GM13977 (cell line): ENCODE measurements around the gene MTMR3.

Experiments used
- DNase-seq: peaks from one replicate; pipeline ENCODE4 v3.0.0; 2012; ENCODE audit warnings: low spot score
- in situ Hi-C: fragments of 300-500 bp; cut with MboI; formaldehyde crosslinking; loops from one replicate; pipeline ENCODE4 v1.12.0; 2022; ENCODE audit warnings: low sequenced_read_pairs, low pct_unique_long_range_greater_than_20kb, mixed read lengths, inconsistent platforms; ENCODE audit not compliant: unreplicated experiment
- TF ChIP-seq, protein P1 (sequence below): IDR thresholded peaks from 2 replicates; pipeline ENCODE4 v1.5.1; 2012; ENCODE audit warnings: mild to moderate bottlenecking, control low read depth; ENCODE audit not compliant: insufficient read depth; ENCODE audit errors: extremely low read depth, missing control alignments

Gene MTMR3

DNA sequence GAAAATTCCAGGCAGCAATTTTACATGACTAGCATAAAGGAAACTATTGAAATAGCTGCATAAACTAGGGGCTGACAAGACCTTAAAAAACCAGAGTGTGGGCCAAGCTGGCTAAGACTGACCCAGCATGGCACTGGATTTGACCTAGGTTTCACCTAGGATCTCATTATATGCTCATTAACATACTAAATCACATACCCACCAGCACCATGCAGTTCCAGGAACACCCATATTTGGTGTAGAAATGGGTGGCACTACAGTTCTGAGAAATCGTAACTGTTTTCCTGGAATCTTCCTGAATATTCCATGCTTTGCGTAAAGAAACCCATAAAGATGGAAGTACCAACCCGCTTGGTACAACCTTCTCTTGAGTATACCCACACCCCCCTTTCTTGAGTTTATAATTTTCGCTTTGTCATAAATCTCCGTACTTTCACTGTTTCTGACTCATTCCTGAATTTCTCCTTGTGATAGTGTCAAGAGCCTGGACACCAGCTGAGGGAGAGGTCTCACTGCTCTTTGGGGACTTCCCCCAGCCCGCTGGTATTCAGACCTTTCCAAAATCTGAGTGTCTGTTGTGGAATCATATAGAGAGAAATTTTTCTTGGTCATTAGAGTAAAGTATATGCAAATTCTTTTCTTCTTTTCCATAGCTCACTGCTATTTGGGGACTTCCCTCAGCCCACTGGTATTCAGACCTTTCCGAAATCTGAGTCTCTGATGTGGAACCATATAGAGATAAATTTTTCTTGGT lies 55.1 kb downstream of the MTMR3 start:
- in situ Hi-C loops: no loop called here
- DNase-seq: peak; percentile 47
- TF ChIP-seq, protein P1, sequence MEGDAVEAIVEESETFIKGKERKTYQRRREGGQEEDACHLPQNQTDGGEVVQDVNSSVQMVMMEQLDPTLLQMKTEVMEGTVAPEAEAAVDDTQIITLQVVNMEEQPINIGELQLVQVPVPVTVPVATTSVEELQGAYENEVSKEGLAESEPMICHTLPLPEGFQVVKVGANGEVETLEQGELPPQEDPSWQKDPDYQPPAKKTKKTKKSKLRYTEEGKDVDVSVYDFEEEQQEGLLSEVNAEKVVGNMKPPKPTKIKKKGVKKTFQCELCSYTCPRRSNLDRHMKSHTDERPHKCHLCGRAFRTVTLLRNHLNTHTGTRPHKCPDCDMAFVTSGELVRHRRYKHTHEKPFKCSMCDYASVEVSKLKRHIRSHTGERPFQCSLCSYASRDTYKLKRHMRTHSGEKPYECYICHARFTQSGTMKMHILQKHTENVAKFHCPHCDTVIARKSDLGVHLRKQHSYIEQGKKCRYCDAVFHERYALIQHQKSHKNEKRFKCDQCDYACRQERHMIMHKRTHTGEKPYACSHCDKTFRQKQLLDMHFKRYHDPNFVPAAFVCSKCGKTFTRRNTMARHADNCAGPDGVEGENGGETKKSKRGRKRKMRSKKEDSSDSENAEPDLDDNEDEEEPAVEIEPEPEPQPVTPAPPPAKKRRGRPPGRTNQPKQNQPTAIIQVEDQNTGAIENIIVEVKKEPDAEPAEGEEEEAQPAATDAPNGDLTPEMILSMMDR: no peak

DNA sequence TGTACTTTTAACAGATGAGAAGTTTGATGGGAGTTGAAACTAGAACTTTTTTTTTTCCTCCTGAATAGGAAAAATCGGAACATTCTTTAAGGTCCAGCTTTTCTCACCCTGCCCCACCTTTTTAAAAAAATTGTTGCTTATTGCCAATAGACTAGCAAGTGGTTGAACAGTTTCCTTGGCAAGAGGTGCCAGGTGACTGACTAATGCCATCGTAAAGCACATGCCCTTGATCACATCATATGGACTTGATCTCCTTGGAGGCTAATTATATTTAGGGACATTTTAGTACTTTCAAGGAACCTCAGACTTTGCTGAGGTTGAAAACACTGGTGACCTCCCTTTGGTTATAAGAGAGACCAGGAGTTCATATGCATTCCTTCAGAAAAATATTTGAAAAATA lies 57.6 kb downstream of the MTMR3 start:
- in situ Hi-C loops: no loop called here
- DNase-seq: no peak
- TF ChIP-seq, protein P1: no peak

DNA sequence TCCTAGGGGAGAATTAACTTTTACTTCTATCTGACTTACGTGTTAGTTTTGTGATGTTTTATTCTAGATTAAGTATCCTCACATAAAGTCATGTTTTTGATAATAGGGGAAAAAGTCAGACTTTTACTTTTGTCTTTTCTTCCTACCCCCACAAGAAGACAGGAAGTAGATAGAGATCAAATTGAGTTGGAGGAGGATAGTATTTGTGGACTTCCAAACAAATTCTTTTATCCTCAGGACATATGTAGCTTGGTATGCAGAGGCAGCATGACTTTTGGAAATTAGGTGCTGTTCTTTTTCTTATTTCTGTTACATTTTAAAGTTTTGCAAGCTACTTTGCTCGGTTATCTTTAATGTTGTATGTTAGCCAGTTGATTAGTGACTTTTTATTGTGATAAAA lies 61.4 kb downstream of the MTMR3 start:
- in situ Hi-C loops: no loop called here
- no peak for DNase-seq
- TF ChIP-seq, protein P1: no peak

DNA sequence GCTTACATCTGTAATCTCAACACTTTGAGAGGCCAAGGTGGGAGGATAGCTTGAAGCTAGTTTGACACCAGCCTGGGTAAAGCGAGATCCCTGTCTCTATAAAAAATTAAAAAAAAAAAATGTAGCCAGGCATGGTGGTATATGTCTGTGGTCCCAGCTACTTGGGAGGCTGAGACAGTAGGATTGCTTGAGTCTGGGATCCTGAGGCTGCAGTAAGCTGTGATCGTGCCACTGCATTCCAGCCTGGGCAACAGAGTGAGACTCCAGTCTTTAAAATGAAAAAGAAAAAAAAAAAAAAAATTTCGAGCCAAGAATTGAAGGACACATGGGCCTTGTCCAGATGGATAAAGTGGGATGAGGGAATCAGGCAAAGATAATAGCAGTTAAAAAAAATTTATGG lies 62.5 kb downstream of the MTMR3 start:
- TF ChIP-seq, protein P1: no peak
- in situ Hi-C loops: no loop called here
- no peak for DNase-seq

DNA sequence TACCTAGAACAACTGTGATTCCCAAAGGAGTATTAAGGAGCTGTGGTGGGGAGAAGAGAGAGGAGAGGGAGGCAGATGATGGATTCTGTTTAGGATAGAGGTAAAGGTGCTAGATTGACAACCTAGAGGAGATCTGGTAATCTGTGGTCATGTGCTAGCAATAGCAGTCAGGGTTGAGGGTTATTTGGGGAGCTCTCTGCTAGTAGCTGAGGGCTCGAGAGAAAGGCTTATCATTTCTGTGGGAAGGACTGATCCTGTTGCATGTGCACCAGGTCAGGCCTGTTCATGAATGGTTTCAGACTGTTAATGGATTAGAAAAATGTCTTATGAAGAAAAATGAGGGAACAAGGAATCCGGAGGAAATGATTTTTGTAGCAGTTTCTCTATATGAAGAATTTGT lies 63.2 kb downstream of the MTMR3 start:
- no peak for DNase-seq
- in situ Hi-C loops: no loop called here
- TF ChIP-seq, protein P1: no peak

DNA sequence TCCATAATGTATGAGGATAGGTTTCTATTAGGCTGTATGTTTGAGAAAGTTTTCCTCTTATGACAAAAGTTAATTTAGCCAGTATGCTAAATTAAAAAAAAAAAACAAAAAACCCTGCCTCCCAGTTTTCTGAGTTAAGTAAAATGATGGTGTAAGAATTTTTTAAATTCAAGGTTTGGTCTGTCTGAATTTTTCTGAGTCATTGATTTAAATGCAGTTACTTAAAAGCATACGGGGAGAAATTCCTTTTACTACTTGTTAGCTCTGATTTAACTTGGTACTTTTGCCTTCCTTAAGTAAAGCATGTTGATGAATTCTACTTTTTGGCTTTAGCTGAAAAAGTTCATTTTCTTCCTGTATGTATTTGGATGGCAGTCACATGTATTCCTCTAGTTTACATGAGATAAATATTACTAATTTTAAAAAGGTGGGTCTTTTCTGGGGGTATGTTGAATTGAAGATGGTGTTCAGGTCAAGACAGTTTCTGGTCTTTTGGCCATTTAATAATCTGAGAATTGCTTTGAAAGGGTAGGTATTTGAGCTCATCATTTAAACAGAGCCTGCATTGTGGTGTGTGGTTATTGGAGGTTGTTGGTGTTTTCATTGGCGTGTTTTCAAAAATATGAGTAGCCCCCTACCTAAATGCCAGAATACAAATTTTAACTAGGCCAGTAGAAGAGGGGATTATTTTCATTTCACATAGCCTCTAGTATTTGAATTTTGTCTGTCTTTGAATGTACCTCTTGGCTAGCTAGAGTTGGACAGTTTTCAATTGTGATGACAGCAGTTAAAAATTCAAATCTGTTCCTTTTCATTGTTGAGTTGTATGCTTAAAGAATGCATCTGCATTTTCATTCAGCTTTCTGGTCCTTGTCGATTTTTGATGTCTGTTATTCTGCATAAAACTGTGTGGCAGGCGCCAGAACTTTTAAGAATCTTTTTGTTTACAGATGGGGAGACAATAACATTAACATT lies 64.7 kb downstream of the MTMR3 start:
- in situ Hi-C loops: no loop called here
- no peak for DNase-seq
- TF ChIP-seq, protein P1: no peak
